Stomach (tissue), 4 donors: ENCODE results near the gene LARGE1.

ENCODE experiments used
- CTCF ChIP-seq, 7 experiments: fragments of 450-650 bp in 4 of 7; fragments of 200-600 bp in 3 of 7; sonication (generic) in 3 of 7; IDR thresholded peaks; one replicate each; pipeline ENCODE4 v1.5.1; 2016 to 2019; ENCODE audit warnings: antibody characterized with exemption in 7 of 7, control low read depth in 2 of 7, mild to moderate bottlenecking in 1 of 7
- POLR2A ChIP-seq, 4 donors: fragments of 450-650 bp; IDR thresholded peaks; one replicate each; pipeline ENCODE4 v1.6.1; 2016; ENCODE audit warnings: antibody characterized with exemption in 4 of 4, control low read depth in 2 of 4, mild to moderate bottlenecking in 1 of 4, moderate library complexity in 1 of 4

GRCh38 chr22:33400891-33401290, 519.4 kb downstream of the LARGE1 start:
- TF ChIP-seq POLR2A (IDR thresholded peaks at IDR 0.05): no peak
- TF ChIP-seq CTCF (IDR thresholded peaks at IDR 0.05): no peak
